Measurements from ENCODE around the gene METTL25B. TPM values are rescaled to one million over a fixed set of nuclear protein-coding genes. Genes with fewer than 3 reads are reported as not detected.
A peak's percentile ranks its signal among the peaks of the same experiment; 100 is the strongest.

The METTL25B gene
- total RNA-seq (2021) (51.0 and 77.7 TPM in 2 replicates), Bru-seq, nascent RNA (percentile 71 among the genes with signal in this experiment), BruChase-seq, experiment 1, labeled RNA remaining after a 2-hour chase (percentile 85 among the genes with signal in this experiment), BruChase-seq, experiment 2, labeled RNA remaining after a 6-hour chase (percentile 86 among the genes with signal in this experiment)
- long read RNA-seq, transcript RRNAD1-202 (7 exons, 1,802 nt): major isoform, 8 of 60 reads
- long read RNA-seq, transcript RRNAD1-201 (8 exons, 2,254 nt): minor isoform, 7 of 60 reads
- long read RNA-seq, partial matches to known transcripts: 1 of 60 reads
- long read RNA-seq, other reads (novel, unspliced or antisense): 44 of 60 reads

- H4K20me1 ChIP-seq (ENCODE audit: insufficient read depth): peaks cover 35% of the 10 kb centered on the region
- no TSS peak for BruUV-seq (replicated peaks)
- H3K36me3 ChIP-seq (ENCODE audit: low read depth): peaks cover 25% of the 10 kb centered on the region
- peaks cover 68% of the 10 kb centered on the region for H3K79me2 ChIP-seq (ENCODE audit: low read depth)
- CTCF ChIA-PET: interaction anchor here (0.7 to 4.5 kb wide), 3 partner anchors 13 to 133 kb away, joined by 3 to 63 read pairs (median 7); partner anchors contain the start of gene MRPL24
- no peaks in the 10 kb centered on the region for H3K9me2 ChIP-seq (ENCODE audit: insufficient read depth)
- peak within 1 kb of the TSS; percentile 46 for H3K27ac ChIP-seq
- H3K4me2 ChIP-seq: peak within 1 kb of the TSS; percentile 94
- TF ChIP-seq CTCF (conservative IDR thresholded peaks at IDR 0.05): no peak
- TF ChIP-seq EZH2 (IDR thresholded peaks at IDR 0.05; ENCODE audit: low read depth): no peak
- no peaks in the 10 kb centered on the region for H3K27me3 ChIP-seq (ENCODE audit: insufficient read depth, low read depth)
- peak within 1 kb of the TSS; percentile 90 for H2AFZ ChIP-seq
- DNase-seq: peak; percentile 62 to 79
- H3K4me1 ChIP-seq (replicated peaks; ENCODE audit: insufficient read depth): peaks cover 30% of the 10 kb centered on the region
- intact Hi-C loops (cut with micrococcal nuclease; ENCODE audit: unreplicated experiment): loop anchor here (1.0 kb wide), 2 partner anchors 23 to 39 kb away; partner anchors contain the start of genes HDGF and PRCC
- H3K9me3 ChIP-seq (ENCODE audit: insufficient read depth, low read depth): no peaks in the 10 kb centered on the region
- POLR2A ChIA-PET (ENCODE audit: unreplicated experiment): interaction anchor here (0.5 to 1.0 kb wide), 12 partner anchors 13 to 192 kb away, joined by 3 to 9 read pairs (median 4); partner anchors contain the start of genes CRABP2 and PRCC
- H3K4me3 ChIP-seq: peak within 1 kb of the TSS; percentile 90
- H3F3A ChIP-seq (ENCODE audit: insufficient read depth, low read depth): peaks cover 53% of the 10 kb centered on the region
Measured at GRCh38 chr1:156727926-156728598, at the start of gene METTL25B. TSS of gene METTL25B (plus strand) at chr1:156728469. CDS start at chr1:156729105, 636 bp downstream.

GRCh38 chr1:156680056-156680455 is 48.2 kb upstream of the METTL25B start:
- TF ChIP-seq CTCF (conservative IDR thresholded peaks at IDR 0.05): no peak
- TF ChIP-seq EZH2 (IDR thresholded peaks at IDR 0.05; ENCODE audit: low read depth): no peak
- POLR2A ChIA-PET (ENCODE audit: unreplicated experiment): interaction anchor here (0.6 to 0.8 kb wide), 2 partner anchors 46 to 48 kb away, joined by 3 to 9 read pairs; partner anchors contain the start of gene METTL25B
- H3K27me3 ChIP-seq (ENCODE audit: insufficient read depth, low read depth): peaks cover 14% of the 10 kb centered on the region; the same call in 1 of the 2 replicates
- no peak overlapping the region for H3K27ac ChIP-seq
- intact Hi-C loops (cut with micrococcal nuclease; ENCODE audit: unreplicated experiment): no loop called here
- H2AFZ ChIP-seq: no peak overlapping the region
- no peaks in the 10 kb centered on the region for H3K36me3 ChIP-seq (ENCODE audit: low read depth)
- H3K4me2 ChIP-seq: no peak overlapping the region
- no peaks in the 10 kb centered on the region for H4K20me1 ChIP-seq (ENCODE audit: insufficient read depth)
- H3K79me2 ChIP-seq (ENCODE audit: low read depth): no peaks in the 10 kb centered on the region
- H3F3A ChIP-seq (ENCODE audit: insufficient read depth, low read depth): peaks cover 14% of the 10 kb centered on the region
- H3K9me3 ChIP-seq (ENCODE audit: insufficient read depth, low read depth): no peaks in the 10 kb centered on the region
- peaks cover 25% of the 10 kb centered on the region for H3K4me1 ChIP-seq (replicated peaks; ENCODE audit: insufficient read depth)
- CTCF ChIA-PET: interaction anchor here (0.6 to 0.7 kb wide), 2 partner anchors 41 to 55 kb away, joined by 3 read pairs; no protein-coding TSS in a partner anchor
- BruUV-seq (replicated peaks): no TSS peak
- no peak for DNase-seq
- H3K4me3 ChIP-seq: no peak overlapping the region
- H3K9me2 ChIP-seq (ENCODE audit: insufficient read depth): no peaks in the 10 kb centered on the region

- H3K79me2 ChIP-seq (ENCODE audit: low read depth): no peaks in the 10 kb centered on the region
- no peaks in the 10 kb centered on the region for H3K36me3 ChIP-seq (ENCODE audit: low read depth)
- no peaks in the 10 kb centered on the region for H4K20me1 ChIP-seq (ENCODE audit: insufficient read depth)
- intact Hi-C loops (cut with micrococcal nuclease; ENCODE audit: unreplicated experiment): no loop called here
- TF ChIP-seq CTCF (conservative IDR thresholded peaks at IDR 0.05) (no peak), EZH2 (IDR thresholded peaks at IDR 0.05; ENCODE audit: low read depth) (no peak)
- H2AFZ ChIP-seq: no peak overlapping the region
- no peak overlapping the region for H3K4me2 ChIP-seq
- BruUV-seq (replicated peaks): no TSS peak
- ChIA-PET POLR2A (ENCODE audit: unreplicated experiment) (no interaction called here), CTCF (interaction anchor here (0.6 to 1.2 kb wide), 2 partner anchors 54 to 100 kb away, joined by 3 to 5 read pairs; no protein-coding TSS in a partner anchor)
- no peak overlapping the region for H3K27ac ChIP-seq
- no peak for DNase-seq
- H3K9me3 ChIP-seq (ENCODE audit: insufficient read depth, low read depth): no peaks in the 10 kb centered on the region
- H3K4me3 ChIP-seq: no peak overlapping the region
- peaks cover 14% of the 10 kb centered on the region; the same call in 1 of the 2 replicates for H3K27me3 ChIP-seq (ENCODE audit: insufficient read depth, low read depth)
- peaks cover 37% of the 10 kb centered on the region for H3K4me1 ChIP-seq (replicated peaks; ENCODE audit: insufficient read depth)
- H3F3A ChIP-seq (ENCODE audit: insufficient read depth, low read depth): peaks cover 24% of the 10 kb centered on the region
- H3K9me2 ChIP-seq (ENCODE audit: insufficient read depth): no peaks in the 10 kb centered on the region
Measured at GRCh38 chr1:156681196-156681960, 46.9 kb upstream of the METTL25B start.

Measured in PC-9 (cell line).